HG02759 (cell line): Measurements from ENCODE around the gene FANCE.
"Not testable (repeated sequence)": the region's sequence is repeated elsewhere in the genome, so short reads cannot be mapped to it uniquely, and the experiment has no call there.

Source experiments
- ATAC-seq: cut with Tn5 transposase; IDR thresholded peaks from one replicate; pipeline ENCODE4 v1.9.1; 2021; ENCODE audit warnings: mild to moderate bottlenecking, moderate library complexity; ENCODE audit not compliant: unreplicated experiment

FANCE gene

GRCh38 chr6:35496841-35497570, 44.9 kb downstream of the FANCE start, which contains the start of gene TEAD3:
Gene TEAD3, minus strand, starts transcription at chr6:35497079.
- ATAC-seq: peak; percentile 62

GRCh38 chr6:35497571-35498421, 45.7 kb downstream of the FANCE start:
- peak; percentile 25 for ATAC-seq

- no peak for ATAC-seq
These were observed 46.4 kb downstream of the FANCE start for GRCh38 chr6:35498422-35499067.

GRCh38 chr6:35499372-35499771, 47.2 kb downstream of the FANCE start:
- no peak for ATAC-seq

GRCh38 chr6:35500782-35501181, 48.6 kb downstream of the FANCE start:
- no peak for ATAC-seq

GRCh38 chr6:35501784-35502183, 49.6 kb downstream of the FANCE start:
- ATAC-seq: no peak

- ATAC-seq: no peak
These were observed 51.4 kb downstream of the FANCE start for GRCh38 chr6:35503534-35503933.

GRCh38 chr6:35505999-35506412, 53.9 kb downstream of the FANCE start:
- no peak for ATAC-seq

GRCh38 chr6:35506536-35506935, 54.4 kb downstream of the FANCE start:
- ATAC-seq: no peak

GRCh38 chr6:35507221-35507620, 55.1 kb downstream of the FANCE start:
- ATAC-seq: no peak

GRCh38 chr6:35508027-35508426, 55.9 kb downstream of the FANCE start:
- ATAC-seq: no peak

- ATAC-seq: no peak
These were observed 56.4 kb downstream of the FANCE start for GRCh38 chr6:35508542-35508941.

GRCh38 chr6:35510916-35511561, 58.9 kb downstream of the FANCE start:
- ATAC-seq: no peak

GRCh38 chr6:35511562-35511941, 59.4 kb downstream of the FANCE start:
- no peak for ATAC-seq

- no peak for ATAC-seq
These were observed 59.9 kb downstream of the FANCE start for GRCh38 chr6:35512006-35512405.

GRCh38 chr6:35512740-35513139, 60.6 kb downstream of the FANCE start, which contains the start of gene TULP1:
Gene TULP1, minus strand, starts transcription at chr6:35512896. Its CDS starts 38 bp downstream, at chr6:35512858.
- ATAC-seq: no peak

- ATAC-seq: no peak
These were observed 62.4 kb downstream of the FANCE start for GRCh38 chr6:35514587-35514986.

- not testable (repeated sequence) for ATAC-seq
These were observed 63.8 kb downstream of the FANCE start for GRCh38 chr6:35515939-35516338.
